ENCODE data around the gene TMEM132D. TPM values are rescaled to one million over a fixed set of nuclear protein-coding genes. Genes with fewer than 3 reads are reported as not detected.

TMEM132D gene
- total RNA-seq, 1 donor from 2014 or later, result 15.2 TPM

- Mint-ChIP-seq H3K27ac (ENCODE audit: unreplicated experiment) (no peak overlapping the region), H3K4me1 (ENCODE audit: unreplicated experiment) (no peaks in the 10 kb centered on the region), H3K27me3 (ENCODE audit: unreplicated experiment) (no peaks in the 10 kb centered on the region), H3K4me3 (ENCODE audit: unreplicated experiment) (no peak overlapping the region), H3K9me3 (ENCODE audit: unreplicated experiment) (peaks cover 8% of the 10 kb centered on the region), H3K36me3 (ENCODE audit: unreplicated experiment) (no peaks in the 10 kb centered on the region)
- no peak for DNase-seq (ENCODE audit: extremely low spot score, unreplicated experiment)
- no peak for TF ChIP-seq CTCF (IDR thresholded peaks at IDR 0.05)
Measured at GRCh38 chr12:129489100-129489676, 414.6 kb downstream of the TMEM132D start.

GRCh38 chr12:129486931-129487330, 416.9 kb downstream of the TMEM132D start:
- no peak for DNase-seq (ENCODE audit: extremely low spot score, unreplicated experiment)
- no peak overlapping the region for H3K4me3 Mint-ChIP-seq (ENCODE audit: unreplicated experiment)
- no peak overlapping the region for H3K27ac Mint-ChIP-seq (ENCODE audit: unreplicated experiment)
- H3K9me3 Mint-ChIP-seq (ENCODE audit: unreplicated experiment), result no peaks in the 10 kb centered on the region
- H3K36me3 Mint-ChIP-seq (ENCODE audit: unreplicated experiment), result no peaks in the 10 kb centered on the region
- TF ChIP-seq CTCF (IDR thresholded peaks at IDR 0.05), result no peak
- no peaks in the 10 kb centered on the region for H3K4me1 Mint-ChIP-seq (ENCODE audit: unreplicated experiment)
- no peaks in the 10 kb centered on the region for H3K27me3 Mint-ChIP-seq (ENCODE audit: unreplicated experiment)

GRCh38 chr12:129483111-129483893, 420.5 kb downstream of the TMEM132D start:
- peaks cover 6% of the 10 kb centered on the region for H3K36me3 Mint-ChIP-seq (ENCODE audit: unreplicated experiment)
- no peaks in the 10 kb centered on the region for H3K4me1 Mint-ChIP-seq (ENCODE audit: unreplicated experiment)
- H3K4me3 Mint-ChIP-seq (ENCODE audit: unreplicated experiment), result no peak overlapping the region
- no peak overlapping the region for H3K27ac Mint-ChIP-seq (ENCODE audit: unreplicated experiment)
- TF ChIP-seq CTCF (IDR thresholded peaks at IDR 0.05), result no peak
- H3K9me3 Mint-ChIP-seq (ENCODE audit: unreplicated experiment), result peaks cover 6% of the 10 kb centered on the region
- no peaks in the 10 kb centered on the region for H3K27me3 Mint-ChIP-seq (ENCODE audit: unreplicated experiment)
- DNase-seq (ENCODE audit: extremely low spot score, unreplicated experiment), result no peak

- Mint-ChIP-seq H3K36me3 (ENCODE audit: unreplicated experiment) (peaks cover 6% of the 10 kb centered on the region), H3K4me1 (ENCODE audit: unreplicated experiment) (no peaks in the 10 kb centered on the region), H3K9me3 (ENCODE audit: unreplicated experiment) (peaks cover 6% of the 10 kb centered on the region), H3K27ac (ENCODE audit: unreplicated experiment) (no peak overlapping the region), H3K27me3 (ENCODE audit: unreplicated experiment) (no peaks in the 10 kb centered on the region), H3K4me3 (ENCODE audit: unreplicated experiment) (no peak overlapping the region)
- DNase-seq (ENCODE audit: extremely low spot score, unreplicated experiment), result no peak
- no peak for TF ChIP-seq CTCF (IDR thresholded peaks at IDR 0.05)
Measured at GRCh38 chr12:129481921-129482320, 421.9 kb downstream of the TMEM132D start.

- no peaks in the 10 kb centered on the region for H3K27me3 Mint-ChIP-seq (ENCODE audit: unreplicated experiment)
- DNase-seq (ENCODE audit: extremely low spot score, unreplicated experiment), result no peak
- no peaks in the 10 kb centered on the region for H3K4me1 Mint-ChIP-seq (ENCODE audit: unreplicated experiment)
Measured at GRCh38 chr12:129470196-129470595, 433.6 kb downstream of the TMEM132D start.

More at GRCh38 chr12:129470196-129470595, 433.6 kb downstream of the TMEM132D start:
- no peak overlapping the region for H3K27ac Mint-ChIP-seq (ENCODE audit: unreplicated experiment)
- TF ChIP-seq CTCF (IDR thresholded peaks at IDR 0.05), result no peak
- H3K4me3 Mint-ChIP-seq (ENCODE audit: unreplicated experiment), result no peak overlapping the region
- H3K36me3 Mint-ChIP-seq (ENCODE audit: unreplicated experiment), result no peaks in the 10 kb centered on the region
- H3K9me3 Mint-ChIP-seq (ENCODE audit: unreplicated experiment), result peaks cover 12% of the 10 kb centered on the region
